GM18867 (cell line): ENCODE results near the gene LAMA3.
A peak's percentile ranks its signal among the peaks of the same experiment; 100 is the strongest.

Experiments used
- ATAC-seq: cut with Tn5 transposase; IDR thresholded peaks from one replicate; pipeline ENCODE4 v1.9.1; 2021; ENCODE audit warnings: mild to moderate bottlenecking, moderate library complexity; ENCODE audit not compliant: unreplicated experiment

Gene LAMA3, protein sequence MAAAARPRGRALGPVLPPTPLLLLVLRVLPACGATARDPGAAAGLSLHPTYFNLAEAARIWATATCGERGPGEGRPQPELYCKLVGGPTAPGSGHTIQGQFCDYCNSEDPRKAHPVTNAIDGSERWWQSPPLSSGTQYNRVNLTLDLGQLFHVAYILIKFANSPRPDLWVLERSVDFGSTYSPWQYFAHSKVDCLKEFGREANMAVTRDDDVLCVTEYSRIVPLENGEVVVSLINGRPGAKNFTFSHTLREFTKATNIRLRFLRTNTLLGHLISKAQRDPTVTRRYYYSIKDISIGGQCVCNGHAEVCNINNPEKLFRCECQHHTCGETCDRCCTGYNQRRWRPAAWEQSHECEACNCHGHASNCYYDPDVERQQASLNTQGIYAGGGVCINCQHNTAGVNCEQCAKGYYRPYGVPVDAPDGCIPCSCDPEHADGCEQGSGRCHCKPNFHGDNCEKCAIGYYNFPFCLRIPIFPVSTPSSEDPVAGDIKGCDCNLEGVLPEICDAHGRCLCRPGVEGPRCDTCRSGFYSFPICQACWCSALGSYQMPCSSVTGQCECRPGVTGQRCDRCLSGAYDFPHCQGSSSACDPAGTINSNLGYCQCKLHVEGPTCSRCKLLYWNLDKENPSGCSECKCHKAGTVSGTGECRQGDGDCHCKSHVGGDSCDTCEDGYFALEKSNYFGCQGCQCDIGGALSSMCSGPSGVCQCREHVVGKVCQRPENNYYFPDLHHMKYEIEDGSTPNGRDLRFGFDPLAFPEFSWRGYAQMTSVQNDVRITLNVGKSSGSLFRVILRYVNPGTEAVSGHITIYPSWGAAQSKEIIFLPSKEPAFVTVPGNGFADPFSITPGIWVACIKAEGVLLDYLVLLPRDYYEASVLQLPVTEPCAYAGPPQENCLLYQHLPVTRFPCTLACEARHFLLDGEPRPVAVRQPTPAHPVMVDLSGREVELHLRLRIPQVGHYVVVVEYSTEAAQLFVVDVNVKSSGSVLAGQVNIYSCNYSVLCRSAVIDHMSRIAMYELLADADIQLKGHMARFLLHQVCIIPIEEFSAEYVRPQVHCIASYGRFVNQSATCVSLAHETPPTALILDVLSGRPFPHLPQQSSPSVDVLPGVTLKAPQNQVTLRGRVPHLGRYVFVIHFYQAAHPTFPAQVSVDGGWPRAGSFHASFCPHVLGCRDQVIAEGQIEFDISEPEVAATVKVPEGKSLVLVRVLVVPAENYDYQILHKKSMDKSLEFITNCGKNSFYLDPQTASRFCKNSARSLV (N-terminal part only)

DNA sequence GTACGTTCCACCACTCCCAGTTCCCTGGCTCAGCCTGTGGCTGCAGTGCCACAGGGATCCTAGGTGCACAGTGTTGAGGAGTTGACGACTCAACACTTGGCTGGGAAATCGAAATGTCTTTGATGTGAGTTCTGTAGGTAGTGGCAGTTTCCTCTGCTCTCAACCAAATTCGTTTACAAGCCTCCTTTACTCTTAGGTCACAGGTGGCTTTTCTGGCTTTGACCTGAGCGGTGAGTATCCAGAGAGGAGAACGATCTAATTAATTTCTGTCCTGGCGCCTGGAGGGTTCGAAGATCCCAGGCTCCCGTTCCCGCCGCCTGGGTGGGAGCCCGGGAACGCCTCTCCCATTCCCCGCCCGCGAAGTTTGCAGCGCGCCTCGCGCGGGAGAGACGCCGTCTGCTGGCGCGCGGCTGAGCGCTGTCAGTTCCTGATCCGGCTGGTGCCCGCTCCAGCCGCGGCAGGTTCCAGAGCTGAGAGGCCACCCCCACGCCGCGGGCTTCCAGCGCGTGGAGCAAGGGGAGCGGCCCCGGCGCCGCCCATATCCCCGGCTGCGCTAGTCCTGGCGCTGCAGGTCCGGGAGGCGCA, at the start of gene LAMA3:
LAMA3 (plus strand) TSS at position 423 of the 585 bp plus-strand sequence. CDS start 231 bp downstream, outside the sequence.
- ATAC-seq = no peak

DNA sequence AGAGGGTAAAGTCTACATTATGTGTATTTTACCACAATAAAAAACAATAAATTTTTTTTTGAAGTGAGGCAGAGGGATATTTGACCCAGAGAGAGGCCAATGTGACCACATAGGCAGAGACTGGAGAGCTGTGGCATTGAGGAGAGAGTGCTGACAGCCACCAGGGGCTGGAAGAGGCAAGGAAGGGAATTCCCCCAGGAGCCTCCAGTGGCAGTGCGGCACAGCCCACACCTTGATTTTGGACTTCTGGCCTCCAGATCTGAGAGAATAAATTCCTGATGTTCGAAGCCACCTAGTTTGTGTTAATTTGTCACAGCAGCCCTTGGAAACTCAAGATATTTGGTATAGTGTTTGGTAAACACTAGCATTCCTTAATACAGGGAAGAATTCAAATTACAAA, 49.2 kb upstream of the LAMA3 start:
- ATAC-seq = no peak

DNA sequence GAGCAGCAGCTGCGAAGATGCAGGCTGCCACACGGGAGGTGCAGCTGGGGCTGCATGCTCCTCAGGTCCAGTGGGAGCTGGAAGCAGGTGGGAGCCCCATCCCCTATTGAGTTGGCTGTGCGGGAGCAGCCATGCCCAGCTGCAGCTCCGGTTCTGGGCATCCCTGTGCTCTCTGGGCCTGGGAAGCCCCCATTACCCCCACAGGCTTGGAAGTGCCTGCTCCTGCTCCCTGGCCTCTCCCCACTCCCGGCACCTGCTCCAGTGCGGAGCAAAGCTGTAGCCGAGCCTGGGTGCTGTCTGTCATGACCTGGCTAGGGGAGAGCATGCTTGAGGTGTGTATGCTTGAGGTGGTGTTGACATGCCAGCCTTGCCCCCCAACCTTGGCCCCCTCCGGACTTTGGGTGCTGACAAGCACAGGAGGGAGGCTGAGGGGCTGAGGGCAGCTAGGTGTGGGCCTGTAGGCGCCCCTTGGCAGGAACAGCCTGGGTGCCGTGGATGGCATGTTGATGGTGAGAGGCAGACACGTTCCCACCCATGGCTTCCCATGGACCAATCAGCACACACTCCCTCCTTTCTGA, 48.0 kb upstream of the LAMA3 start:
- ATAC-seq = no peak

DNA sequence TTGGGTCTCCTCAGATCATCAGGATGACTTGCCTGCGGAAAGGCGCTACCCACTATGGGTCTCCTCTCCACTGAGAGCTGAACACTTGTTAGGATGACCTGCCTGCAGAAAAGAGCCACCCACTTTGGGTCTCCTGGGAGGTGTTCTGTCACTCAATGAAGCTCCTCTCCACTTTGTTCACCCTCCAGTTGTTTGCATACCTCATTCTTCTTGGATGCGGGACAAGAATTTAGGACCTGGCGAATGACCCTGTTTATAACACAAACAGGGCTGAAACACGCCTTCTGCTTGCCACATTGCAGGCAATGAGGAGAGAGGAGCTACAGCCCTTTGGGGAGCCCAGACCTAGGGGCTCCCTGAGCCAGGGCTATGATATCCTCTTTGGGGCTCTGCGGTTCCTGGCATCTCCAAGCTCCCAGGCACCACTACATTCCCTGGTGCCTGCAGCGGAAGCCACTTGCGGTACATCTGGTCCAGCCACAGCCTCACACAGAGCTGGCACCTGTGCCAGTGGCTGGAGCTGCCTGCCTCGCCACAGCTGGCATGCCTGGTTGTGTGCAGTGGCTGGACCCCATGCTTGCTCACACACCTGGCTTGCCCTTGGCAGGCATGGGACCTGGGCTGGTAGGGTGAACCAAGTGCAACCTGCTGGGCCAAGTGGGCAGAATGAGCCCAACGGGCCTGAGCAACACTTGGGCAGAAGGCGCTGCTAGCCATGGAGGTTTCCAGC, 47.2 kb upstream of the LAMA3 start:
- no peak for ATAC-seq

DNA sequence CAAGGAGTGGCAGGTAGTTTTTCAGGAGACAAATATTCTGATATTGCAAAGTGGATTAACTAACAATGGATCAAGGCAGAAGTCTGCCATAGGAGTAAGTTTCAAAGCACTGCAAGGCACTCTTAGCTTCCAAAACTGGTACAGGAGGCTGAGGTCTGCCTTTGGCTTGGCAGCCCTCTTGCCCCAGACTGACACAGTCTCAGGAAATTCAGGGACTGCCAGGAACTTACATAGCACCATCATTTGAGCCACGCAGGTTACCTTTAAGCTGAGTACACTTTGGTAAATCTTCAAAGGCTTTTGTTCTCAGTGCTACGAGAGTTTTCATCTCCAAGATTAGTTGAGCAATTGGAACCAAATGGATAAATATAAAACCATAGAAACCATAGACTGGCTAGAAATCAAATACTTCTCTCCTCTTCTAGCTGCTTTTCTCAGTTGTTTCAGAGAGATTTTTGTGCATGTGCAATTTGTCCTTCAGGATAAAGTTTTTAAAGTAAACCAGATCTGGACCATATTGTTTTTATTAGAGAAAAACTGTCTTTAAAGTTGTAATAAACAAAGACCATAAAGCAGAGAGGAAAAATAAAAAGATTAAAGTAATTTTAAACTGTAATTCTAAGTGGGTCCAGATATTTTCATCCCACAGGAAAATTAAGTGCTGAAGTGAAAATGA, 45.3 kb upstream of the LAMA3 start:
- no peak for ATAC-seq

DNA sequence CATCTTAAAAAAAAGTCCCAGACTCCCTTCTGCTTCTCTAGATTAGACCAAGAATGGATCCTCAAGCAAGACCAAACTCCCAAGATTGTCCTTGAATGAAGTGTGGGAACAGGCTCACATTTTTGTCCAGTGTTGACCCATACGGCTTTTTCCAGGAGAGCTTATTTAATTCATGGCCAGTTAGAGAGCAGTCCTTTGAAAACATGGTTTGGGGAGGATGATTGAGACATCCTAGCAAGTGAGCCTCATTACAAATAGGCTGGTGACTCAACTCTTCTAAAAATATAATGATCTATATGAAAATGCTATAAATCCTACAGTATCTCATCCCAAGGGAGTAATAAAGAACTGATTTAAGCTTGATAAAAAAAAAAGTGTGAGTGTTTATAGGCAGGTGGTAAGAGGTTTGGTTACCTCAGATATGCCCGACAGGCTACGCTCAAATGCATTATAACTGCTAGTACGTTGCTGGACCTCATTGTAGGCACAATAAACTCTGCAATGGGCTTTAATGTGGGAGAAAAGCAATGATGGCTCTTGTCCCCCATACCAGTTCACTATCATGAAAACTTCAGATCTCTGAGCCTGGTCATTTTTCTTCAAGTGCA, 43.6 kb upstream of the LAMA3 start:
- no peak for ATAC-seq

DNA sequence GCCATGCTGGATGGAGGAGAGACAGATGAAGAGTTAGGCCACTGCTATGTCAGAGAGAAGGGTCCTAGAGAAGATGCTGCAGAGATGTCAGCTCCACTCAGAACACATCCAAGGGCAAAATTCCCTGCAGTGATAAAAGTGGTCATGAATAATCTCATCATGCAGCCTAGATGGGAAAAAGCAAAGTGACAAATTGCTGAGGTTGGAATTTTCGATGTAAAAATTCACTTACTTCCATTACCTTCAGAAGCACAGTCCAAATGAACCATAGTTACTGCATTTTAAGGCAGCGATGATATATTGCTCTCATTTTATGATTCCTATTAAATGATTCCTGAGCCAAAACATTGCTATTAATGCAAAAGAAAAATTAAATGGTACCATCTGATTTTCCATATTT, 43.0 kb upstream of the LAMA3 start:
- ATAC-seq = no peak

DNA sequence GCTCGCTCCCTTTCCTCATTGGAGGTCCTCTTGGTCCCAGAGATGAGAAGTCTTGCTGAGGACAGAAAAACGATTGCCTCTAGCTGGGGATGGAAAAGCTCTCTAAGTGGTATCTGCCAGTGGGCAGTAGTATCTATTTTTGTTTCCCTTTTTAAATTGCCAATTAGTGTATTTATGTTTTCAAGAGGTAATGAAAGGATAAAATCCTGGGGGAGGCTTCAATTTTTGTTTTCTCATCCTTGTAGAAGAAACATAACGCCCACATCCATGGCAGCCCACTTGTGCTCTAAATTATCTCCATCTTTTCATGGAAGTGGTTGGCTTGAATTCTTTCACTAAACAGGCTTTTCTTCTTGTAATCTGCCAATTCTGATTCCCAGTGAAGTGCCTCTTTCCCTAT, 40.8 kb upstream of the LAMA3 start:
- ATAC-seq = no peak

DNA sequence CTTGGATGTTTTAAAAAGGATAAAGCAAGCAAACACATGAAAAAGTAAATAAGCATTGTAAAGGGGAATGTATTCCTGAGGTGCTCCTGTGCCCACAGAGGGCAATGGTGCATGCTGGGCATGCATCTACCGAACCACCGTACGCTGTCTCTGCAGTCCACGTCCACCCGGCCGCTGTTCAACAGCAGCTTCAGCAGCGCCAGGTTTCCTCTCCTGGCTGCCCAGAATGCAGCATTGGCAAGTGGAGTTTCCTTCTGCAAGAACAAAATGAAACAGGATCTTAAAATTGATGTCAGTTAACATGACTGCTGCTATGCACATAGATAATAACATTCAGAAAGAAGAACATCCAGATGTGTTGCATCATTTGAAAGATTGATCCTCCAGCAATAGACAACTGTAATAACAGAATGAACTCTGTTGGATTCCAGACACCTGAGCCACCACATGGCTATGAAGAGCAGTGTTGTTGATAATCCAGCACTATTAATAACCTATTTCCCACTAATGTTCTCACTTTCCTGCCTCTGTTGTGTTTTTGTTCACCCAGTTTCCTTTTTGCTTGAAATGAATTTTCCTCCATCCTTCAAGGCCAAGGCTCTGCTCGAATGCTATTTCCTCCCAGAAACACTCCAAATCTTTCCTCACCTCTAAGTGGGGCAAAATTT, 40.2 kb upstream of the LAMA3 start:
- ATAC-seq = no peak

DNA sequence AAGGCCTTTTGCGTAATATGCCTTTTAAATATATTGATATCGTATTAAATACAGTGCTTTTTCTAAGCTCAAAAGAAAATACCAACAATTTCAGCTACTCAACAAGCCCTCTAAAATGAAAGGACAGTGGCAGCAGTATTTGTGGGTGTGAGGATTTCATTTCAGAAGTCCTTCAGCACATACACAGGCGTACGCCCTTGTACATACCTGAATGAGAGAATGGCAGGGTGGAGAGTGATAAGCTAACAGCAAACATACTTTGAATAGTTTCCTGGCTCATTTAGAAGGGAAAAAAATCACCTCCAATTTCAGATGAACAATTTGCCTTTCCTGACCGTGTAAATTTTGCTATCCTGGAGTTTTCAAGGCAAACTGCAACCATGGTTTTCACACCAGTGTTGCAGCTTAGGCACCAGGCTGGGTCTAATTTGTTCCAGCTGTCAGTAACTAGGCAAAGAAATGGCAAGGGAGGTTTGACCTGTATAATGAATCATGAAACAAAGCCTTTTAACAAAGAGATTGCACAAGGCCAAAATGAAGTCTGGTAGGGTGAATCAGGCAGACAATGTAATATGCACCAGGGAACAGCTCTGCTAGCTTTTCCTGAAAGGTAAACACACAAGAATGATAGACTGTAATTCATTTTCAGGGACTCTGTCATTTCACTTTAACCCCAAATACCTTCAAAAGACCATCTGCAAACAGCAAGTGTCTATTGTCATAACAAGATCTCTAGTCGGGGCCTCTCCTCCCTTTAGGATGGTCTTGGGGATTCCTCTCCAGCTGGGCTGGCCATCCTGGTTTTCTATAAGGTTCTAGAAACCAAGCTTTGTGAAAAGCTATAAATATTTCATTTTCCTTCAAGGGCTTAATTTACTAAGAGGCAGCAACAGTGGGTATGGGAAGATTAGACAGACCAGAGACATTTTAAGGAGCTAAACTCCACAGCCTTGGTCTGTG, 38.0 kb upstream of the LAMA3 start:
- ATAC-seq = no peak

DNA sequence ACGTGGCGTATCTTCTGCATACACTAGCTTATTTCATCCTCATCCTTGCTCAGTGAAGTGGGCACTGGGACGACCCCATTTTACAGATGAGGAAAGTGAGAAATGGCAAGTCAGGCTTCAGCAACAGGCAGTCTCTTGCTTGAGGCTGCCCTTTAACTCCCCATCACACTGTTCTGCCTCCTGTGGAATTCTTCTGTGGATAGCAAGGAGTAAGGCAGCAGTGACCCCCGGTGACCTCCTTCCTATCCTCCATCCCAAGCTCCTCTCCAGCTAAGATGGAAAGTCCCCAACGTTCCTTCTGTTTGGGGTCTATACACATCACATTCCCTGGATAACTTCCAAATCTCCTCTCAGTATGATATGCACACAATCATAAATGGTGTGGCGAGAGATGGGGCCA, 37.0 kb upstream of the LAMA3 start:
- no peak for ATAC-seq

DNA sequence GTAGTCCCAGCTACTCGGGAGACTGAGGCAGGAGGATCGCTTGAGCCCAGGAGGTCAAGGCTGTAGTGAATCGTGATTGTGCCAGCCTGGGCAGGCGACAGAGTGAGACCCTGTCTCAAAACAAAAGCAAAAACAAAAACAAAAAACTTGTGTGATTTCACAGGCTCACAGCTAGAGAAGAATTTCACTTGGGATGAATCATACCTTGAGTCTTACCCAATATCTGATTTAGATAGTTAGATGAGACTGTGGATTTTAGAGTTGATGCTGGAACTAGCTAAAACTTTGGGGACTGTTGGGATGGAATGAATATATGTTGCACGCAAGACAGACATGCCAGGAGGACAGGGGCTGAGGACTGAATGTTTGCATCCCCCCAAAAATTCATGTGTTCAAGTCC, 31.0 kb upstream of the LAMA3 start:
- no peak for ATAC-seq

DNA sequence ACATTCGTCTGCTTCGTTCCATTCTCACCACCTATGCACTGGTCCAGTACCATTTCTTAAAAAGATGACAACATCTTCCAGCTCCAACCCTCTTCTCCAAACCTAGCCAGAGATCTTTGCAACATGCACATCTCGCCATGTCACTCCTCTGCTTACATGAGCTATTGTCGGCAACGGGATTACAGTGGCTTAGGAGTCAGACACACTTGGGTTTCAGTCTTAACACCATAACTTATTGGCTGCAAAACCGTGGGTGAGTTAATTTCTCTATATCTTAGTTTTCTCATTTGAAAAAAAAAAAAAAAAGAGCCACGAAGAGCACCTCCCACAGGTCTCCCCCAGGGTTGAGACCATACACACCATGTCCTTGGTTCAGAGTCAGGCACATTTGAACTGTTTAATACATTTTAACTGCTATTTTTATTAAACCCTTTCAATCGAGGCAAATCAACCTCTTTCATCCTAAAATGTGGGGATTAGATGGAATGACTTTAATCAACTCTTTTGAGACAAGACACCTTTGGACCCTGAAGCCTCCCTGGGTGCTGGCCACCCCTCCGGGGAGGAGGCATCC, 27.4 kb upstream of the LAMA3 start:
- ATAC-seq = no peak

DNA sequence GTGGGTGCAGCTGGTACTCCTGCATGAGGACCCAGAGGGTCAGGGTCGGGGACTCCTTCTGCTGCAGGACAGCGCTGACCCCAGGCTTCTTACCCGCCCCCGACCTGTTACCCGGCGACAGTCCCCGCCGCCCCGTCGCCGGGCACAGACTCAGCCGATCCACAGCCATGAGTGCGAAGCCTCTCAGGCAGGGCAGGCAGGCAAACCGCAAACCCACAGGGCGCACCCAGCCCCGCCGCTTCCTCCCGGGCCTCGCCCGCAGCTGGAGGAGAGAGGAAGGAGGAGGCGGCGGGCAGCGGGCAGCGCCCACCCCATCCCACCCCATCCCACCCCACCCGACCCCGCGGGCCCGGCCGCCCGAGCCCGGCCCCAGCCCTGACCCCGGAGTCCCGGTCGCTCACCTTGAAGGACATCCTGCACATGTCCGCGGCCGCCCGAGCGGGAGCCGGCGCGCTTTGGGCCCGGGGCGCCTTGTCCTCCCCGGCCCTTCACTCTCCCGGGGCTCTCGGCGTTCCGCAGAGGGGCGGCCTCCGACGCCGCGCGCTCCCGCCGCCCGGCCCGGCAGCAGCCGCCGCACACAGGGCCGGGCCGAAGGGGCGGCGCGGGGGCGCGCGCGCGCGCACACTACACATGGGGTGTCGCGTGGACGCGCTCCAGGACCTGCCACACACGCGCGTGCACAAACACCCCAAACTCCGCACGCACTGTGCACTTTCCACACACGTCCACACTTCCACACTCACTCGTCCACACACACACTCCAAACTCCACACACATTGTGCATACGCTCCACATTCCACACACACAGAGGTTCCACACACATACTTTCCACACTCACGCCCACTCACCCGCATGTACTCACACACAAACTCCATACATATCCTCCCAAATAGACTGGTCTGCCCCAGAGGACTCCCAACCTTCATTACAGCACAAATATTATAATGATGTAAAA, 26.7 kb upstream of the LAMA3 start, which contains the start of gene ANKRD29:
ANKRD29 (minus strand) TSS at position 603 of the 955 bp plus-strand sequence; CDS start at position 422, 181 bp downstream.
- ATAC-seq = peak; percentile 56

DNA sequence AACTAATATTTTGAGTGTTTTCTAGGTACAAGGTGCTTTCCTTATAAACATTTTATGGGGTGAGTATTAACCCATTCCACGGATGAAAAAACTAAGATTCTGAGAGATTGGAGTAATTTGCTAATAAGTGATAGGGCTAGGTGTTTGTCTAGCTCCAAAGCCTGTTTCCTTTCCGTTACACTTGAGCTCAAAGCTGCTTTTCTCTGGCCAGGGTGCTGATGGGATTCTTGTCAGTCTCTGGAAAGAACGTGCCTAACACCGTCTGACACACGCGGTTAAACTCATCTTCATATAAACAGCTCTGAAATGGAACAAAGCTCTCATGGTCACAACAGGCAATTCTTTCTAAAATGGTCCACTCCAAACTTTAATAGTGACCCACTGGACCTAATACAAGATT, 24.6 kb upstream of the LAMA3 start:
- ATAC-seq = no peak

DNA sequence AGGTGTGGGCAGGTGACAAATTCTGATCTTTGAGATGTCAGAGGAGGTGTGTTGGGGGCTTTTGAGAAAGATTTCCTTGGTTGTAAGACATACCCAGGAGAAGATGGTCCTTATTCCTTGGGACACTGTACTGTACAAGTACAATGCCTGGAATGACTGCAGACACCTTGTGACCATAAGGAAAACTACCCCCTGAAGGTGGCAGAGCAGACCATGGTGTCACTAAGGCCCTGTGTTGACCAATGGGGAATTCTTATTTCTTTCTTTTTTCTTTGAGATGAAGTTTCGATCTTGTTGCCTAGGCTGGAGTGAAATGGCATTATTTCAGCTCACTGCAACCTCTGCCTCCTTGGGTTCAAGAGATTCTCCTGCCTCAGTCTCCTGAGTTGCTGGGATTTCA, 22.1 kb upstream of the LAMA3 start:
- no peak for ATAC-seq
